ENCODE measurements around the gene EGFL8.
"Not testable (repeated sequence)": the region's sequence is repeated elsewhere in the genome, so short reads cannot be mapped to it uniquely, and the experiment has no call there.

Gene EGFL8

DNA sequence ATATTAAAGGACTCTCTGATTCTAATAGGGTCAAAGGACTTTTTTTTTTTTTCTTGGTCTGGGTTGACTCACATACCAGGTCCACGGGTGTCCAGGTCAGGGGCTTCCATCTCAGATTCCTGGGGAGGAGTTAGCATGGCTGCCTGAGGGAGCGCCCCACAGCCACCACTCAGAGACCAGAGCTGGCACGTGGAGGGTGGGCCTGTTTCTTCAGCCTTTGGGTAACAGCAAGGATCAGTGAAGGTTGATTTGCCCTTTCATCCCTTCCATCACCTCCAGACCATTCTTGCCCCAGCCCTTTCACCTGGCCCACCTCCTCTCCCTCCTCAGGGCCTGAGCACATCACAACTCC, 33.9 kb downstream of the EGFL8 start:
- no peak for DNase-seq

DNA sequence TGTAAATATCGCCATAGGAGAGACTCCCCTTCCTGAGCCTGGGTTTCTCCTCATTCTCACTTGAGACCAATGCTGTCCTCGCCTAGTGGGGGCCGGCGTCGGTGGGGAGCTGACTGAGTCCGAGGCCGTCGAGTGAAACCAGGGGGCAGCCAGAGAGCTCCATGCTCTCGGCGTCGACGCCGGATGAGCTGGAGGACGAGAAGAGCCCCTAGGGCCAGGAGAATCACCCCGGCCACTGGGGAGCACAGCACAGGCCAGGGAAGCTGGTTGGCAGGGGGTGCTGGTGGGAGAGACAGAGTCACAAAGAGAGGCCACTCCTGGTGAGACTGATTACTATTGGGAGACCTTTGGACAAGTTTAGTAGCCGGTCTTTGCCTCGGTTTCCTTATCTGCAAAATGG, 34.5 kb downstream of the EGFL8 start:
- DNase-seq, result no peak

DNA sequence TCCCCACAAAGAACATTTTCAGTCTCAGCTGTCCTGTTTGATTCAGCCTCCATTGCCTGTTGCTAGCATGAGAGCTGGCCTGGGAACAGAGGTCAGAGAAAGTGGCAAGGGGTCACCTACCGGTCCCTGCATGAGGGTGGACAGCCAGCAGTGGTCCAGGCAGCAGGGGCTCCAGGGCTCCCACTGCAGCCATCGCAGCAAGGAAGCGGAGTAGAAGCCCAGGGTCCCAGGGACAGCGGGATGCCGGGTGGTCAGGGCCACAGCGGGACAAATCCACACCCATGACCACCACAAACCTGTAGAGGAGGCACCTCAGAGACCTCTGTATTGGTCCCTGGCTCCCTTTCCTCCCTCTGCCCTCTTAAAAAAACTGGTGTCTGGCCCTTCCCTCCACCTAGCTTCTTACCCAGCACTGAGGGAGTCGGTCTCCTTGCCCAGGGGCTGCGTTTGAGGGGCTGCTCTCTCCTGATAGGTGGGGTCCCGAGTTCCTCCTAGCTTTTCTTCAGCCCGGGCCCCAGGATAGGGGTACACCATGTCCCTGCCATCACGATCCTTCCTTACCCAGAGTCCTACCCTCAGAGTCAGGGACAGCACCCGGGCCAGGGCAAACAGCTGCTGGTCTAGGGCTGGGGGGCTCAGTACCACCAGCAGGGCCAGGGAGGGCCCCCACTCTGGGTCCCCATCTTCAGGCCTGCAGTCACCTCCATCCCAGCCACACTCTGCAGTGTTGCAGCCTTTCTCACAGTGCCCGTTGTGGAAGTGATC, 36.5 kb downstream of the EGFL8 start:
- no peak for DNase-seq

DNA sequence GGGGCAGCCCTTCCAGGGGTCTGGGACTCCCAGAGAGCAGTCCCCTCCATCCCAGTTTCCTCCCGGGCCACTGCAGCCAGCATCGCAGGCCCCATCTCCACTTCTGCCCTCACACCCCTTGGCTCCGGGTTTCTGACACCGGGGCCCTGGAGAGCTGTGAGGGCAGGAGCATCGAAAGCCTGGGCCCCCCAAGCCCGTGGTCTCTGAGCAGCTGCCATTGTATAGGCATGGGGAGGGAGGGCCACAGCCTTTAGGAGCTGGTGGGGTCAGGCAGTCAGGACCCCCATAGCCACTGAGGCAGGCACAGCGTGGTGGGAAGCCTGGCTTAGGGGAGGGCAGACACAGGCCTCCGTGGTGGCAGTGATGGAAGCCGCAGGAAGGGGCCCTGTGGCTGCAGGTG, 37.8 kb downstream of the EGFL8 start:
- no peak for DNase-seq

DNA sequence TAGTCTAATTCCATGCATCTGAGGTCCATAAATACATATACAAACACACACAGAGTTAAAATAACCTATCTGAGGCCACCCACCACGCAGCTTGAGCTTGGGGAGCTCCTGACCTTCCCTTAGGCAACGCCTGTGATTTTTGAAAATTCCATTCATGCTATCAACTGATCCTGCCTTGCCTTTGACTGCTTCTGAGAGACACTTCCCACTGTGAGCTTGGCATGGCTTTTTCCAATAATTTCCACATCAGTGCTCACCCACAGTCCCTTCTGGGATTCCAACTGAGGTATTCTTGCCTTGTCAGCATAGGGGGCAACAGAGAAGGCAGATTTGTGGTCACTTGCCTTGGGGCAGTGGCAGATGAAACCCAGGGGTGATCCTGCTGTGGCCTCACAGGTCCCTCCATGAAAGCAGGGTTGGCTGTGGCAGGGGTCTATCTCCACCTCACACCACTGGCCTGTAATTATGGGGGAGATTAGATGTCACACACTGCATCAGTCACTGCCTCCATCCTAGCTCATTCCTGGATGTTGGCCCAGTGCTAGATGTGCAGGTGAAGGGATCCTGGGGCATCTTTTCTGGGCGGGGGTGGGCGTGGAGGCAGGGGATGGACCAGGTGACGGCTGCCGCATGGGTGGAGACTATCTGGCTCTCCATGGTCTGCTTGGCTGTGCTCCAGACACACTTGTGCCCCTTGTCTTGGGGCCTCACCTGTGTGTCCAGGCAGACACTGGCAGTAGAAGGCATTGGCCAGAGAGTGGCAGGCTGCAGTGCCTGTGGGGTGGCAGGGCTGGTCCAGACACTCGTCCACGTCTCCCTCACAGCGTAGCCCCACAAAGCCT, 39.3 kb downstream of the EGFL8 start:
- DNase-seq, result no peak

DNA sequence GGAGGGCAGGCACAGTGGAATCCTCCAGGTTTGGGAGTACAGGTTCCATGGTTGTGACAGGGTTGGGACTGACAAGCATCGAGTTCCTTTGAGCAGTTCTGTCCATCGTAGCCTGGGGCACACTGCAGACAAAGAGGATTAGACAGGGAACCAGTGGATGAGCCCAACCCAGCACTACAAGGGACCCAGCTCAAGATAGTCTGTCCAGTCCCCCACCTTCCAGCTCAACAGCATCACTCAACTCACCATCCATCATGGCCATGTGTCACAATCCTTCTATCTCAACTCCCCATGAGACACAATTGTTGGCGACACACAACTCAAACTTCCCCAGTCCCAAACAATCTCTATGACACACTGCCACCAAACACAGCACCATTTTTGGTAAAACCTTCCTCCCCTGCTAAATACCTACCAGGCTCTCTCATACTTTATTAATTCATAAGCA, 39.9 kb downstream of the EGFL8 start:
- DNase-seq, result no peak

DNA sequence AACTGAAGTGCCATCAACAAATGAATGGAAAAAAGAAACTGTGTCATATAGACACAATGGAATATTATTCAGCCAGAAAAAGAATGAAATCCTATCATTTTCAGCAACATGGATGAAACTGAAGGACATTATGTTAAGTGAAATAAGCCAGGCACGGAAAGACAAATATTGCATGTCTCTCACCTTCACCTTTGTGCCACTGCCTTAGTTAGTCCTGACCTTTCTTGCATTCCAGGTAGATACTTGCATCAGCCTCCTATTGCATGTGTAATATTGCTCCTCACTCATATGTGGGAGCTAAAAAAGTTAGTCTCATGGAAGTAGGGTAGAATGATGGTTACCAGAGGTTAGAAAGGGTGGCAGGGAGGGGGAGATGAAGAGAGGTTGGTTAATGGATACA, 44.6 kb downstream of the EGFL8 start:
- no peak for DNase-seq

DNA sequence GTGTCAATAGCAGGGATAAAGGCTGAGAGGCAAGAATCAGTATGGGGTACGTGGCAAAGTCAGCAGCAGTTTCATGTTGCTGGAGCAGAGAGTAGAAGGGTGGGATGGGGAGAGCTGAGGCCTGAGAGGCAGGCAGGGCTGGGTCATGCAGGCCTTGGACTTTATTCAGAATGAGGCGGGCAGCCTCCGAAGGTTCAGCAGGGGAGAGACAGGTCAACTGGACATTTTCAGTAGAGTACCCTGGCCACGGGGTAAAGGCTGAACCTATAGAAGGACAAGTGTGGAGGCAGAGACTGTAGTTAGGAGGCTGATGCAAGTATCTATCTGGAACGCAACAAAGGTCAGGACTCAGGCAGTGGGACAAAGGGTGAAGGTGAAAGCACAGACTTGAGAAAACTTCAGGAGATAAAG, 45.8 kb downstream of the EGFL8 start:
- no peak for DNase-seq

DNA sequence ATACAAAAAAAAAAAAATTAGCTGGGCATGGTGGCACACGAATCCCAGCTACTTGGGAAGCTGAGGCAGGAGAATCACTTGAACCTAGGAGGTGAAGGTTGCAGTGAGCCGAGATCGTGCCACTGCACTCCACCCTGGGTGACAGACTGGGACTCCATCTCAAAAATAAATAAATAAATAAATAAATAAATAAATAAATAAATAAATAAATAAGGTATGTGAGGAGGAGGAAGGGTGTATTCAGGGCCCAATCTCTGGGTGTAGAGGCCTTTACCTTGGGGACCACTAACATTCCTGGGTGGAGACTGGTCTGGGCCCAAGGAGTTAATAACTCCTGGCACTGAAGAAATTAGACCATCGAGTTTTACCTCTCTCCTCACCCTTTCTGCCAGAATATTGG, 47.0 kb downstream of the EGFL8 start:
- DNase-seq, result not testable (repeated sequence)

DNA sequence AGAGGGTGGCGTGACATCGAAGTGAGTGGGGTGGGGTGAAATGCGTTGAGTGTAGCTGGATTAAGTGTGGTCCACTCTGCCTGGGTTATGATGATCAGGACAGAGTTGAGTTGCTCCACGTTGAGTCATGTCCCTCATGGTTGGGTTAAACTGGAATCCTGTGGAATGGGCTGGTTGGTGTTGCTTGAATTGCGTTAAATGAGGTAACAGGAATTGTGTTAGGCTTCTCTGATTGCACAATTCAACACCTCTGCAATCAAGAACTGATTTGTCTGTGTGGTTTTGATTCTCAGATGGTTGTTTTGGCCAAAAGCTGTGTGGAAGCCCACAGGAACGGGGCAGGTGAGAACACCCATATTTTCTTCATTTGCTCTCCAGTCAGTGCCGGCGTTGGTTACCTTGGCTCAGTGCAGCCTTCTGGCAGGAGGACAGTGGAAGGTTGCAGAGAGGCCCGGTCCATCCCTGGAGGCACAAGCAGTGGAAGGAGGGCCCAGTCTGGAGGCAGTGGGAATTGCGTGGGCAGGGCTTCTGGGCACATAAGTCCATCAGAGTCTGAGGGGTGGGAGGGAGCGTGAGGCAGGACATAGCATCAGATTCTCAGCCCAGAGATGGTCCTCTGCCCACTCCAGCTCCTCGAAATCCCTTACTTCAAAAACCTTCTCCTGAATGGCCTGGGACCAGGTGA, 47.8 kb downstream of the EGFL8 start:
- no peak for DNase-seq

DNA sequence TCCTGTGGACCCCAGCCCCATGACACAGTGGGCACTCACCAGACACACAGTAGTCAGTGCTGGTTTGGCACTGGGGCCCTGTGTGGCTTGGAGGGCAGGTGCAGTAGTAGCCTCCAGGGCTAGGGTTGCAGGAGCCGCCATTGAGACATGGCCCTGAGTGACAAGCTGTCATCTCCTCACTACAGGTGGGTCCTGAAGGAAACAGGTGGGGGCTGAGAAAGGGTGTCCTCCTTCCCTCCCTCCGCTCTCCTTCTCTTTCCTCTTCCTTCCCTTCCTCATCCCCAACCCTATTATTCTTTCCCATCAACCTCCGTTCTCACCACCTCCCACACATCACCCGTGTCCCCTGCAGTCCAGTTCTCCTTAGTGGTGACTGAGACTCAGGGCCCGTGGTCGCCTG, 49.3 kb downstream of the EGFL8 start:
- DNase-seq, result no peak

DNA sequence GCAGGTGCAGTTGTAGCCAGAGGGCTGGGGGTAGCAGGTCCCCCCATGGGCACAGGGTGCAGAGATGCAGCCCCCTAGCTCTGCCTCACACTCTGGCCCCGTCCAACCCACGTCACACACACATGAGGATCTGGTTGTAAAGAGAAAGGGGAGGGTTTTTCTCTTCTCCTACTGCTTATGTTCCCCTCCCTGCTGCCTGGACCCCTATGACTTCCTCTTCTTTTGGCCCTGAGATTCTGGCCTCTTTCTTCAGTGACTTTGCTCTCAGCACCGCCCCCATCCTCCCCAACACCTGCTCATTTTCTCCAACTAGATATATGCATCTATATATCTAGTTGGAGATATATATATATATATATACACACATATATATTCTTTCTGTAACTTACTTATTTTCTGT, 49.7 kb downstream of the EGFL8 start:
- DNase-seq, result no peak

DNA sequence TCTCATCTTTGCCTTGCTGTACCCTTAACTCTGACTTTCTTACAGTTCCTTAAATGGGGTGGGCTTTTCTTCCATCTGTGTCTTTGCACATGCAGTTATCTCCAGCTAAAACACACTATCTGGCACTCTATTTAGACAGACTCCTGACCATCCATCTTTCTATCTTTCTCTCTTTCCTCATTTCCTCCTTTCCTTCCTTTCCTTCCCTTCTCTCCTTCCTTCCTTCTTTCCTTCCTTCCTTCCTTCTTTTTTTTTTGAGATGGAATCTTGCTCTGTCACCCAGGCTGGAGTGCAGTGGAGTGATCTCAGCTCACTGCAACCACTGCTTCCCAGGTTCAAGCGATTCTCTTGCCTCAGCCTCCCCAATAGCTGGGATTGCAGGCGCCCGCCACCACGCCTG, 51.2 kb downstream of the EGFL8 start:
- DNase-seq, result no peak

DNA sequence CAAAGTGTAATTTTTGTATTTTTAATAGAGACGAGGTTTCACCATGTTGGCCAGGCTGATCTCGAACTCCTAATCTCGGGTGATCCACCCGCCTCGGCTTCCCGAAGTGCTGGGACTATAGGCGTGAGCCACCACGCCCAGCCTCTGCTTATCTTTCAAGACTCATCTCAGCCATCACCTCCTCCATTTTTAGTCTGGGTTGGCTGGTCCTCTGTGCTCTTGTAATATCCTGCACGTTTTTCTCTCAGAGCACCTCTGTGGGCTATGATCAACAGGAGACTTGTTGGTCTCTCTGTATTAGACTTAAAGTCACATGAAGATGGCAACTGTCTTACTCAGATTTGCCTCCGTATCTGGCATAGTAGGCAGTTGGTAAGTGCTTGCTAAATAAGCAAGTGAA, 51.9 kb downstream of the EGFL8 start:
- no peak for DNase-seq

DNA sequence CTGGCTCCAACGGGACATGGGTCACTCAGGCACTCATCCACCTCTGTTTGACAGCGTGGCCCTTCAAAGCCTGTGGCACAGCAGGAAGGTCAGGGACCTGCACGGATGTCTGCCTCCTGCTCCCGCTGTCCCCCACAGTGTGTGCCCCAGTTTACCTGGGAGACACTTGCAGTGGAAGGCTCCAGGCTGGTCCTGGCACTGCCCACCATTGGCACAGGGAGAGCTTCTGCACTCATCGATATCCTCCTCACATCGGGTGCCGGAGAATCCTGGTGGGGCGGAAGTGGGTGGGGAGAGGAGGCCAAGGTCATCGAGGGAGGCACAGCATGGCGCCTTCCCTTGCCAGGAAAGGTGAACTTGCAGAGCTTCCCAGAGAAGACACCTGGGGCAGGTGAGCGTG, 52.6 kb downstream of the EGFL8 start:
- no peak for DNase-seq
